Measurements from ENCODE around the gene LSS. TPM values are rescaled to one million over a fixed set of nuclear protein-coding genes. Genes with fewer than 3 reads are reported as not detected.
A peak's percentile ranks its signal among the peaks of the same experiment; 100 is the strongest.
"Not testable (repeated sequence)": the region's sequence is repeated elsewhere in the genome, so short reads cannot be mapped to it uniquely, and the experiment has no call there.

The LSS gene
- total RNA-seq, 1 donor from 2014 or later = 34.2 TPM

- no peak for DNase-seq (ENCODE audit: low read depth)
Observed at GRCh38 chr21:46187261-46187660, 41.3 kb downstream of the LSS start.

- DNase-seq (ENCODE audit: low read depth) = no peak
Observed at GRCh38 chr21:46185716-46186115, 42.9 kb downstream of the LSS start.

- DNase-seq (ENCODE audit: low read depth) = peak; percentile 48
Observed at GRCh38 chr21:46184625-46185555, 43.7 kb downstream of the LSS start.

GRCh38 chr21:46183910-46184624, 44.5 kb downstream of the LSS start, which contains the start of gene SPATC1L:
SPATC1L (minus strand) TSS chr21:46184459; CDS start chr21:46182816, 1,643 bp downstream.
- peak; percentile 41 for DNase-seq (ENCODE audit: low read depth)

GRCh38 chr21:46183337-46183909, 45.2 kb downstream of the LSS start:
- DNase-seq (ENCODE audit: low read depth) = not testable (repeated sequence)

GRCh38 chr21:46182548-46183336, 45.8 kb downstream of the LSS start:
- no peak for DNase-seq (ENCODE audit: low read depth)

- DNase-seq (ENCODE audit: low read depth) = no peak
Observed at GRCh38 chr21:46181953-46182547, 46.5 kb downstream of the LSS start.

- no peak for DNase-seq (ENCODE audit: low read depth)
Observed at GRCh38 chr21:46181436-46181835, 47.1 kb downstream of the LSS start.

- no peak for DNase-seq (ENCODE audit: low read depth)
Observed at GRCh38 chr21:46180778-46181391, 47.7 kb downstream of the LSS start.

GRCh38 chr21:46180079-46180722, 48.4 kb downstream of the LSS start:
- no peak for DNase-seq (ENCODE audit: low read depth)

- no peak for DNase-seq (ENCODE audit: low read depth)
Observed at GRCh38 chr21:46179708-46180078, 48.9 kb downstream of the LSS start.

GRCh38 chr21:46178961-46179360, 49.6 kb downstream of the LSS start:
- DNase-seq (ENCODE audit: low read depth) = no peak

- not testable (repeated sequence) for DNase-seq (ENCODE audit: low read depth)
Observed at GRCh38 chr21:46176443-46177129, 52.0 kb downstream of the LSS start.

GRCh38 chr21:46173573-46173972, 55.0 kb downstream of the LSS start:
- DNase-seq (ENCODE audit: low read depth) = no peak

GRCh38 chr21:46172863-46173528, 55.6 kb downstream of the LSS start:
- no peak for DNase-seq (ENCODE audit: low read depth)

- no peak for DNase-seq (ENCODE audit: low read depth)
Observed at GRCh38 chr21:46171996-46172862, 56.3 kb downstream of the LSS start.

GRCh38 chr21:46171585-46171984, 57.0 kb downstream of the LSS start:
- DNase-seq (ENCODE audit: low read depth) = no peak
